ENCODE results near the gene MYEOV.

MYEOV gene

DNA sequence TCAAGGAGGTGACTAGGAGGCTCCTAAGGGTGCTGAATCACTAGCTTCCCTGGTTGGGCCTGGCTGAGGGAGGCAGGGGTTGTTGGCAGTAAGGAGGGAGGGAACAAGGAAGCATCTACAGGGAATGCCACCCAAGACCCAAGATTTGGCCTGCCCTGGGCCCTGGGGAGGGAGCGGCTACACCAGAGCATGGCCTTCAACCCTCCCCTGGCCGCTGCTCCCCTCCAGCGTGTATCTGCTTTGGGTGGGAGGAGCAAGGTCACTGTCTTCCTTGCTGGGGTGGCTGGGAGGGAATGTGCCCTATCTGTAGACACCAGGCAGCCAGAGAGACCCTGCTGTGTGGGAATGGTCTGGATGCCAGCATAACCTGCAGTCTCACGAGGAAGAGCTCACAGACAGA, 29.5 kb upstream of the MYEOV start:
- in situ Hi-C loops (cut with MboI; ENCODE audit: low sequenced_read_pairs, unreplicated experiment): no loop called here
- DNase-seq (ENCODE audit: low spot score): no peak
- TF ChIP-seq, protein P1, sequence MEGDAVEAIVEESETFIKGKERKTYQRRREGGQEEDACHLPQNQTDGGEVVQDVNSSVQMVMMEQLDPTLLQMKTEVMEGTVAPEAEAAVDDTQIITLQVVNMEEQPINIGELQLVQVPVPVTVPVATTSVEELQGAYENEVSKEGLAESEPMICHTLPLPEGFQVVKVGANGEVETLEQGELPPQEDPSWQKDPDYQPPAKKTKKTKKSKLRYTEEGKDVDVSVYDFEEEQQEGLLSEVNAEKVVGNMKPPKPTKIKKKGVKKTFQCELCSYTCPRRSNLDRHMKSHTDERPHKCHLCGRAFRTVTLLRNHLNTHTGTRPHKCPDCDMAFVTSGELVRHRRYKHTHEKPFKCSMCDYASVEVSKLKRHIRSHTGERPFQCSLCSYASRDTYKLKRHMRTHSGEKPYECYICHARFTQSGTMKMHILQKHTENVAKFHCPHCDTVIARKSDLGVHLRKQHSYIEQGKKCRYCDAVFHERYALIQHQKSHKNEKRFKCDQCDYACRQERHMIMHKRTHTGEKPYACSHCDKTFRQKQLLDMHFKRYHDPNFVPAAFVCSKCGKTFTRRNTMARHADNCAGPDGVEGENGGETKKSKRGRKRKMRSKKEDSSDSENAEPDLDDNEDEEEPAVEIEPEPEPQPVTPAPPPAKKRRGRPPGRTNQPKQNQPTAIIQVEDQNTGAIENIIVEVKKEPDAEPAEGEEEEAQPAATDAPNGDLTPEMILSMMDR (IDR thresholded peaks at IDR 0.05; ENCODE audit: borderline replicate concordance, control extremely low read depth, extremely low read depth, insufficient read depth, missing control alignments): no peak

DNA sequence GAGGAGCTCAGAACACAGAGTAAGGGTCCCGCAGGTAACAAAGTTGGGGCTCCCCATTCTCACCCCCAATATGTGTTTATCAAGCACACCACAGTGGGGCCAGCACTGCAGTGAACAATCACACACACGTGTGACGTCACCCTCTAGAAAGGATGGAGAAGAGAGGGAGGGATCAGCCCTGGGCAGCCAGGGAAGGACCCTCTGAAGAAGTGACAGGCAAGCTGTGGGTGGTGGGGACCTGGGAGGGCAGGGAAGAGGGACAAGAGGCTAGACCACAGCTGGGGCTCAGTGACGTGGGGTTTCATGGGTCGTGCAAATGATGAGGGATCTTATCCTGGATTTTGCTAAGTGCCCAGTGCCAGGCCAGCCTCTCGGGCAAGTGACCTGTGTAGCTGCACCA, 28.7 kb upstream of the MYEOV start:
- DNase-seq (ENCODE audit: low spot score): no peak
- TF ChIP-seq, protein P1 (IDR thresholded peaks at IDR 0.05; ENCODE audit: borderline replicate concordance, control extremely low read depth, extremely low read depth, insufficient read depth, missing control alignments): no peak
- in situ Hi-C loops (cut with MboI; ENCODE audit: low sequenced_read_pairs, unreplicated experiment): no loop called here

DNA sequence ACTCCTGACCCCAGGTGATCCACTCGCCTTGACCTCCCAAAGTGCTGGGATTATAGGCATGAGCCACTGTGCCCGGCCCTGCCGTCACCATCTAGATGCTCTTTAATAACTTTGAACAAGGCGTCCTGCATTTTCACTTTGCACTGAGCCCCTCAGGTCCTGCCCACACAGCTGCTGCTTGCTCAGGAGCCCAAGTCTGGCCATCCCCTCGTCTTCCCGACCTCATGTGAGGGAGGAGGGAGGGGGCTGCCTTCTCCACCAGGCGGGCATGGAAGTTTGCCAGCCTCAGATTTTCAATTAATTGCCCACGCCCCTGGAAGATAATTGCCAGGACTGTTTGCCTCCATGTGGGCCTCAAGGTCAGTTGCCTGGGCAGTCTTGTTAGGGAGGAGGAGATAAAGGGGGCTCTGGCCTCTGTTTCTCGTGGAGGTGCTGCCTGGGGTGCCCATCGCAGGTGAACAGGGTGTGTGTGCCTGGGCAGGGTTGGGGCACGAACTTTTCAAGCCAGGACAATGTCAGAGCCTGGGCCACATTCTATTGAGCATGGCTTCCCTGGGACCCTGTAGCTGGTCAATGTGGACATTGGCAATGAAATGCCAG, 27.9 kb upstream of the MYEOV start:
- TF ChIP-seq, protein P1 (IDR thresholded peaks at IDR 0.05; ENCODE audit: borderline replicate concordance, control extremely low read depth, extremely low read depth, insufficient read depth, missing control alignments): no peak
- in situ Hi-C loops (cut with MboI; ENCODE audit: low sequenced_read_pairs, unreplicated experiment): no loop called here
- DNase-seq (ENCODE audit: low spot score): no peak

DNA sequence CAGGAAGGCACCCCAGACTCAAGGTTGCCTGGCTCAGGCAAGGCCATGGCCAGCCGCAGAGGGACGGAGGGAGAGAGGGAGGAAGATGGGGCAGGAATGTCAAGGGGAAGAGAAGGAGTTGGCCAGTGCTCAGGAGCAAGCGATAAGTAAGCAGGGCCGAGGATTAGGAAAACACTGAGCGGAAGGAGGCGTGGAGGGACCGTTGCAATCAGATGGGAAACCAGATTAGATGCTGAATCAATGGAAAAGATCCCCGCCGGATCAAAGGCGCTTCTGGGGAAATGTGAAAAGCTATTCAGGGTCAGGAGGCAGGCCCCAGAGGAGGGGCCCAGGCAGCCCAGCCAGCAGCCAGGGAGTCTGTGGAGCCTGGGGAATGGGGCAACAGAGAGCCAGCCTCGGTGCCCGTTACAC, 26.6 kb upstream of the MYEOV start:
- TF ChIP-seq, protein P1 (IDR thresholded peaks at IDR 0.05; ENCODE audit: borderline replicate concordance, control extremely low read depth, extremely low read depth, insufficient read depth, missing control alignments): no peak
- DNase-seq (ENCODE audit: low spot score): no peak
- in situ Hi-C loops (cut with MboI; ENCODE audit: low sequenced_read_pairs, unreplicated experiment): no loop called here

DNA sequence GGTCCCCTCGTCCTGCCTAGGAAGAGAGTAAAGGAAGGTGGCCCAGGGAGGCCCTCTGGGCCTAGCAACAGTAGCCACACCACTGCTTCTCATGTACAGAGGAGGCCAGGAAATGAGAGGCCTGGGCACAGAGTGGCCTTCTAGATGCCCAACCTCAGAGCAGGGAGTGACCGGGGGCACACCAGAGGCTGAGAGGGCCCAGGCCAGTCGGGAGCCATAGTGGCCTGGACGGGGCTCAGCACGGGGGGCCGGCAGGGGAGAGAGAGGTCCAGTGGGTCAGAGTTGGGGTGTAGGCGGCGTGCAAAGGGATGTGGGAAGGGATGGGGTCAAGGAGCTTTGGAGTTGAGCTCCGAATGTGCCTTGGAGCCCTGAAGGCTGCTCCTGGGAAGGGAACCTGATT, 25.0 kb upstream of the MYEOV start:
- TF ChIP-seq, protein P1 (IDR thresholded peaks at IDR 0.05; ENCODE audit: borderline replicate concordance, control extremely low read depth, extremely low read depth, insufficient read depth, missing control alignments): no peak
- in situ Hi-C loops (cut with MboI; ENCODE audit: low sequenced_read_pairs, unreplicated experiment): no loop called here
- no peak for DNase-seq (ENCODE audit: low spot score)

DNA sequence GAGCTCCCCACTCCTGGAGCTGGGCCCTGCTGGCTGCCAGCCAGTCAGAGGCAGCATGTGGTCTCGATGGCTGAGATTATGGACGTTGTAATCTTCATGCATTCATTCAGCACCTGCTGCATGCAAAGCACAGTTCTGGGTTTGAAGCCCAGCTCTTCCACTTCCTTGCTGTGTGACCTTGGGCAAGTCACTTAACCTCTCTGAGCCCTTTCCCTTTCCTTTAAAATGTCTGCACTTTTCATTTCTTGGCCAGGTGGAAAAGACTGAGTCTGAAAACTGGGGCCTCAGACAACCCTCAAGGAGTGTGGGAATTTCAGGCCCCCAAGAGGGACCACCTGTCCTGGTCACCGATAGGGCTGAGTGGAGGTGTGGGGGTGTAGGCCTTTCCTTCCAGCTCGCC, 24.6 kb upstream of the MYEOV start:
- no peak for DNase-seq (ENCODE audit: low spot score)
- TF ChIP-seq, protein P1 (IDR thresholded peaks at IDR 0.05; ENCODE audit: borderline replicate concordance, control extremely low read depth, extremely low read depth, insufficient read depth, missing control alignments): no peak
- in situ Hi-C loops (cut with MboI; ENCODE audit: low sequenced_read_pairs, unreplicated experiment): no loop called here
